Naive thymus-derived CD8-positive, alpha-beta T cell (primary cell): Measurements from ENCODE around the gene LGALS16. TPM values are rescaled to one million over a fixed set of nuclear protein-coding genes. Genes with fewer than 3 reads are reported as not detected.
"Not testable (repeated sequence)": the region's sequence is repeated elsewhere in the genome, so short reads cannot be mapped to it uniquely, and the experiment has no call there.

Source experiments
- ATAC-seq, 2 donors: fragments of 150-1000 bp; cut with Tn5 transposase in 1 of 2; sonication (Bioruptor Pico), chemical (Tn5 transposase) in 1 of 2; 1 replicate in 1 of 2; 2 replicates in 1 of 2; pipeline ENCODE4 v1.10.0; 2021; ENCODE audit warnings: mild to moderate bottlenecking in 2 of 2, moderate library complexity in 2 of 2
- POLR2A ChIA-PET: fragments of 350-600 bp; sonication (Branson Sonifier 250); formaldehyde crosslinking; loops from one replicate; lab custom pipeline; 2021; ENCODE audit warnings: antibody characterized with exemption; lab: Charles Lee
- DNase-seq, 10 donors: peaks; one replicate each; pipeline versions ENCODE4 v3.0.0 to v3.0.0-alpha.2; 2020 to 2022
- H3K27ac Mint-ChIP-seq, 10 donors: one replicate each; pipeline ENCODE4 v1.8.0; 2020 to 2022; ENCODE audit warnings: mild to moderate bottlenecking in 10 of 10, mixed read lengths in 10 of 10, moderate library complexity in 4 of 10, inconsistent platforms in 1 of 10
- H3K27me3 Mint-ChIP-seq, 5 donors: one replicate each; pipeline ENCODE4 v1.8.0; 2021 to 2022; ENCODE audit warnings: mixed read lengths in 5 of 5
- H3K36me3 Mint-ChIP-seq, 3 donors: one replicate each; pipeline ENCODE4 v1.8.0; 2020 to 2022; ENCODE audit warnings: mixed read lengths in 3 of 3, mild to moderate bottlenecking in 2 of 3, inconsistent platforms in 1 of 3
- H3K4me1 Mint-ChIP-seq, 4 donors: one replicate each; pipeline ENCODE4 v1.8.0; 2021 to 2022; ENCODE audit warnings: mixed read lengths in 4 of 4
- H3K4me3 Mint-ChIP-seq, 10 donors: one replicate each; pipeline ENCODE4 v1.8.0; 2020 to 2022; ENCODE audit warnings: mild to moderate bottlenecking in 10 of 10, mixed read lengths in 10 of 10, moderate library complexity in 6 of 10, inconsistent platforms in 1 of 10
- H3K9me3 Mint-ChIP-seq, 9 donors: one replicate each; pipeline ENCODE4 v1.8.0; 2020 to 2022; ENCODE audit warnings: mixed read lengths in 9 of 9, mild to moderate bottlenecking in 3 of 9, inconsistent platforms in 1 of 9, moderate library complexity in 1 of 9
- polyA plus RNA-seq, 3 donors: library from polyadenylated mRNA; unstranded; fragments of 300-500 nt; fragmentation: Illumina TruSeq; gene quantifications; one replicate each; pipeline ENCODE4 v1.2.3, GENCODE V29; 2021
- total RNA-seq, 8 experiments: library from RNA in 2 of 8; stranded (reverse) in 2 of 8; gene quantifications; one replicate each; pipeline ENCODE4 v1.2.3 and lab custom pipeline; 2021 to 2026

Gene LGALS16
- total and polyA plus RNA-seq, 5 experiments from 2014 or later: not detected

DNA sequence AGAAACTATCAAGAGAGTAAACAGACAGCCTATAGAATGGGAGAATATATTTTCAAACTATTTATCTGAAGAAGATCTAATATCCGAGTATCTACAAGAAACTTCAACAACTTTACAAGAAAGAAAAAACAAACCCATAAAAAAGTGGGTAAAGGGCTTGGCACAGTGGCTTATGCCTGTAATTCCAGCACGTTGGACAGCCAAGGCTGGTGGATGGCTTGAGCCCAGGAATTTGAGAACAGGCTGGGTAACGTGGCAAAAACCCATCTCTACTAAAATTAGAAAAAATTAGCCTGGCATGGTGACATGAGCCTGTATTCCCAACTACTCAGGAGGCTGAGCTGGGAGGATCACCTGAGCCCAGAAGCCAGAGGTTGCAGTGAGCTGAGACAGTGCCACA is 7.8 kb upstream of the LGALS16 start:
- DNase-seq: no peak

DNA sequence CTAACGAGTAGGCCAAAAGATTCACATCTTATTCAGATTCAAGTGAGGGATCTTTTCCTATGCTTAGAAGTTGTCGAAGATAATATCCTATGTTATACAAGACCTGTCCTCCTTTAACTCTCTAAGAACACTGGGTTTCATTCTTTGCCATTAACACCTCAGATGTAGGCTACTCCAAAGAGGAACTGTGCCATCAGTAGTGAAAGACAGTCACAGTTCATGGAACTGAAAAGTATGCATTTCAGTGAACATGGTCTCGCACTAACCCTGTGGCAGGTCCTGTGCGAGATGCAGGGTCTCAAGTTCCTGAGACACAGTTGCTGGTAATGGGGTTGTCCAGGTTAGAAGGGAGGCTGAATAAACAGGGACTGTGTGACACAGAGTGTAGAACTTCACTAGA is 4.1 kb downstream of the LGALS16 start:
- Mint-ChIP-seq H3K36me3 (no peaks in the 10 kb centered on the region), H3K4me1 (peaks cover 0 to 2% (median 0%) of the 10 kb centered on the region in 4 donors), H3K4me3 (no peak overlapping the region), H3K9me3 (no peaks in the 10 kb centered on the region), H3K27ac (no peak overlapping the region), H3K27me3 (peaks cover 15 to 47% (median 23%) of the 10 kb centered on the region in 5 donors)
- ATAC-seq: no peak
- POLR2A ChIA-PET: no interaction called here
- DNase-seq: no peak

More for the DNA sequence above, 7.8 kb upstream of the LGALS16 start:
- Mint-ChIP-seq H3K27ac (no peak overlapping the region), H3K27me3 (peaks cover 33 to 92% (median 56%) of the 10 kb centered on the region in 5 donors), H3K9me3 (peaks cover 0 to 10% (median 0%) of the 10 kb centered on the region in 9 donors), H3K4me3 (no peak overlapping the region), H3K36me3 (peaks cover 0 to 5% (median 0%) of the 10 kb centered on the region in 3 donors), H3K4me1 (no peaks in the 10 kb centered on the region)
- POLR2A ChIA-PET: no interaction called here
- no peak for ATAC-seq

DNA sequence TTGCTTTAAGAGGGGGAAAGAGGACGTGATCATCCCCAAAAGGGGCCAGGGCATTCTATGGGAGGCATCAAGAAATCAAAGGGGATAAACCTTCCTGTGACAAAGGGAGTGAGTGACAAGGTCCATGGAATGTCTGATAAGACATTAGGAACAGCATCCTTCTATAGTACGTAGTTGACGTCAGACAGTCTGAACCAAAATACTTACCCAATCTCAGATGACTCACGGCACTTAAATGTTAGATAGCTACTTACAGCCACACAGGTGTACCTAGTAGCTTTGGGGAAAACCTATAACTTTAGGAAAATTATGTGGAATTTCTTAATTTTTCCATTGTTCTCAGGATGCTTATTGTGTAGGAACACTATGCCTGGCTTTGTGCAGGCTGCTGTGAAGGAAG is 4.9 kb downstream of the LGALS16 start:
- H3K4me1 Mint-ChIP-seq: peaks cover 0 to 2% (median 0%) of the 10 kb centered on the region in 4 donors
- H3K27me3 Mint-ChIP-seq: peaks cover 14 to 49% (median 29%) of the 10 kb centered on the region in 5 donors
- POLR2A ChIA-PET: no interaction called here
- DNase-seq (no peak), ATAC-seq (no peak)
- peaks cover 0 to 2% (median under 1%) of the 10 kb centered on the region in 3 donors for H3K36me3 Mint-ChIP-seq
- H3K9me3 Mint-ChIP-seq: peaks cover 0 to 1% (median 0%) of the 10 kb centered on the region in 9 donors
- no peak overlapping the region for H3K4me3 Mint-ChIP-seq
- H3K27ac Mint-ChIP-seq: no peak overlapping the region

DNA sequence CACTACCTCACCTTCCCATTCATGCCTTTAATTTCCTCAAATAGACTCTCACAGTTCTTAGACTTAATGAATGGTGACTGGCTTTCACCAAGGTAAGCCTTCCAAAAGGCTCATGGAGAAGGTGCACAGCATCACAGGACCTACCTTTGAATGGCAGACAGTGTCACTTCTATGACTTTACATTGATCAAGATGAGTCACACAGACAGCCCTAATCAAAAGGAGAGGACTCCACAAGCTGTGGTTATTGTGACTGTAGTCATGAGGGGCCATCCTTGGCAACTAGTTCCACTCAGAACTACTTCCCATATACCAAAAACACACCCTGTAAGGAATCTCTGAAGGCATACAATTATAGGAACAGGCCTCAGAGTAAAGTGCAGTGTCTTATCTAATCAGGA is 5.9 kb downstream of the LGALS16 start:
- ATAC-seq (no peak), DNase-seq (no peak)
- Mint-ChIP-seq H3K27me3 (peaks cover 9 to 49% (median 27%) of the 10 kb centered on the region in 5 donors), H3K9me3 (peaks cover 0 to 10% (median 0%) of the 10 kb centered on the region in 9 donors), H3K36me3 (peaks cover 0 to 9% (median 4%) of the 10 kb centered on the region in 3 donors), H3K27ac (no peak overlapping the region), H3K4me3 (no peak overlapping the region), H3K4me1 (peaks cover 0 to 2% (median 0%) of the 10 kb centered on the region in 4 donors)
- POLR2A ChIA-PET: no interaction called here

DNA sequence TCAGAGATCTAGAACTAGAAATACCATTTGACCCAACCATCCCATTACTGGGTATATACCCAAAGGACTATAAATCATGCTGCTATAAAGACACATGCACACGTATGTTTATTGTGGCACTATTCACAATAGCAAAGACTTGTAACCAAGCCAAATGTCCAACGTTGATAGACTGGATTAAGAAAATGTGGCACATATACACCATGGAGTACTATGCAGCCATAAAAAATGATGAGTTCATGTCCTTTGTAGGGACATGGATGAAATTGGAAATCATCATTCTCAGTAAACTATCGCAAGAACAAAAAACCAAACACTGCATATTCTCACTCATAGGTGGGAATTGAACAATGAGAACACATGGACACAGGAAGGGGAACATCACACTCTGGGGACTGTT is 14.1 kb downstream of the LGALS16 start:
- Mint-ChIP-seq H3K9me3 (peaks cover 0 to 13% (median 0%) of the 10 kb centered on the region in 9 donors), H3K36me3 (peaks cover 0 to 12% (median 4%) of the 10 kb centered on the region in 3 donors), H3K4me1 (peaks cover 5 to 14% (median 10%) of the 10 kb centered on the region in 4 donors), H3K27me3 (peaks cover 14 to 44% (median 27%) of the 10 kb centered on the region in 5 donors)
- POLR2A ChIA-PET, H3K27ac Mint-ChIP-seq, H3K4me3 Mint-ChIP-seq, DNase-seq, ATAC-seq: not testable (repeated sequence)

DNA sequence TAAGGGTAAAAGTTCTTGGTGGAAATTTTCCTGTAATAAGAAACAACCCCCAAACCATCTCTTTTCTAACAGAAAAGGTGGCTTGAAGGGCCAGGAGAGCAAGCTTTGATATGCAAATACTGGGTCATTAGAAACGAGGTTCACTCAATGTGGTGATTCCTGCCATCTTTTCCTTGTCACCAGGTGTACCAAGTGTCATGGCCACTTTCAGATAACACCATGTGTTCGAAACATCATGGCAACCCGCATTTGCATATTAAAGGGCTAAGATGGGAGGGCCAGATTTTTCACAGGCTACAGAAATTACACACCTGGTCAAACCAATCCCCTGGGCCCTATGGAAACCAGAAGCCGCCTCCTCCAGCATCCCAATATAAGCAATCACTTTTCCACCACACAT is 15.3 kb downstream of the LGALS16 start:
- H3K36me3 Mint-ChIP-seq: peaks cover 0 to 8% (median 0%) of the 10 kb centered on the region in 3 donors
- peaks cover 5 to 14% (median 10%) of the 10 kb centered on the region in 4 donors for H3K4me1 Mint-ChIP-seq
- H3K9me3 Mint-ChIP-seq: peaks cover 0 to 9% (median 0%) of the 10 kb centered on the region in 9 donors
- no peak overlapping the region for H3K4me3 Mint-ChIP-seq
- POLR2A ChIA-PET: no interaction called here
- DNase-seq: no peak
- H3K27me3 Mint-ChIP-seq: peaks cover 14 to 35% (median 23%) of the 10 kb centered on the region in 5 donors
- H3K27ac Mint-ChIP-seq: no peak overlapping the region
- no peak for ATAC-seq

DNA sequence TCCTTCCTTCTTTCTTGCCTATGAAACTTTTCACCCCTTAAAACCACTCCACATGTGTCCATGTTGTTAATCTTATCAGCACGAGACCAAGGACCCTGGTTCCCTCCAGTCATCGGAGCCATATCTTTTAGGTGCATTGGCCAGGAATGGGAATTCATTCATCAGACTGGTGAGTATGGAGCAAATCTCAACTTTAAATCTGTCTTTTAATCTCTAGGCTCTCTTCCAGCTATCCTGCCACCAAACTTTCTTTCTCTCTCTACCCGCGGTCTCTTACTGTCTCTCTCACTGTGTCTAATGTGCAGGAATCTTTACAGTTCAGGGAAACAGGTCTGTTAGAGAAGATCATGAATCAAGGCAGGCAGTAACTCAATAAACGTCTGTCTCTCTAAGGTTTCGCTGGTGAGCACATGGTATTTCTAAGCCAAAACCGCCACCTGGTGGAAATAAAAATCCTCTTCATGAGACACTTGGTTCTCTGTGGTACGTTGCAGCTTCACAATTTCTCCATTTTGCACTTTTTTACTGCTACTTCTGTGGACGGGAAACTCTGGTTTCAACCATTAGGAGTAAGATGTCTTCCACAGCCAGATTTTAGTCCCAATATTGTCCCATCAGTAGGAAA is 16.1 kb downstream of the LGALS16 start:
- H3K27ac Mint-ChIP-seq: no peak overlapping the region
- peaks cover 5 to 14% (median 10%) of the 10 kb centered on the region in 4 donors for H3K4me1 Mint-ChIP-seq
- peak in 9 of 10 donors; percentile 26 to 76 (median 52) for DNase-seq
- peaks cover 0 to under 1% (median 0%) of the 10 kb centered on the region in 3 donors for H3K36me3 Mint-ChIP-seq
- peak; percentile 87 to 93 for ATAC-seq
- peaks cover 0 to 2% (median 0%) of the 10 kb centered on the region in 9 donors for H3K9me3 Mint-ChIP-seq
- H3K27me3 Mint-ChIP-seq: peaks cover 12 to 26% (median 17%) of the 10 kb centered on the region in 5 donors
- POLR2A ChIA-PET: interaction anchor here (1.1 kb wide), 1 partner anchor 117 kb away, joined by 3 read pairs; no protein-coding TSS in a partner anchor
- H3K4me3 Mint-ChIP-seq: no peak overlapping the region

DNA sequence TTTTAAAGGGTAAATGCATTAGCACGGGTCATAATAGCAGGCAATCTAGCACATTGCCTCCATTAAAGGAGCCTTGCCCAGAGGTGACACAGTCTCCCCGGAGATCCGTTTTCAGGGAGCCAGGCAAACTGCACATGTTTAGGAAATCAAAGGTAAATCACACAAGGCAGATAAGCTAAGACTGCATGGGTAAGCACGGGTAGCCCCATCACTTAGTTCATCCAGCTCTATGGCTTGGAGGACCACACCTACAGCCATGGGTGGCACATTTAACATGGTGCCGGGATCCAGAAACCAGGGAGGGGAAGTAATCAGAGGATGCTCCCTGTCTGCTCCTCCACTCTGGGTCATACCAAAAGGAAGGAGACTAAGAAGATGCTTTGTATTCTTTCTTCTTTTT is 16.8 kb downstream of the LGALS16 start:
- ATAC-seq: no peak
- Mint-ChIP-seq H3K36me3 (no peaks in the 10 kb centered on the region), H3K27me3 (peaks cover 6 to 20% (median 13%) of the 10 kb centered on the region in 5 donors), H3K4me1 (peaks cover 5 to 14% (median 10%) of the 10 kb centered on the region in 4 donors), H3K9me3 (peaks cover 0 to 2% (median 0%) of the 10 kb centered on the region in 9 donors), H3K4me3 (peak overlapping the region in 1 of 10 donors; percentile 6), H3K27ac (peak overlapping the region in 2 of 10 donors; percentile 18 to 34)
- DNase-seq: no peak
- POLR2A ChIA-PET: interaction anchor here (0.6 to 1.1 kb wide), 2 partner anchors 118 to 121 kb away, joined by 3 read pairs; no protein-coding TSS in a partner anchor

DNA sequence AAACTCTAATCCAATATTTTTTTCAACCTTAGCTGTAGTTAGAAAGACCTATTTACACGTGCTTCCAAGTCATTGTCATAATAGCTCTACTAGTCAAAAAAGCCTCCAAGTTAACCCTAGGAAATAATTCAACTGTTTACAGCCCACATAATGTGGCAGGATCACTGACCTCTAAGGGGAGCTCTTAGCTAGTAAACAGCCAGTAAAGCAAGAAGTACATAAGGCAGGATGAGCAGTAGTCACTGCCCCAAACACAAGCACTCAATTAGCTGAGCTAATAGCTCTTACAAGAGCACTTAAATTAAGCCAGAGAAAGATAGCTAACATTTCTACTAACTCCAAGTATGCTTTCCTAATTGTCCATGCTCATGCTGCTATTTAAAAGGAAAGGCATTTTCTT is 18.1 kb downstream of the LGALS16 start:
- H3K36me3 Mint-ChIP-seq, ATAC-seq, H3K9me3 Mint-ChIP-seq, DNase-seq, POLR2A ChIA-PET, H3K4me3 Mint-ChIP-seq: not testable (repeated sequence)
- peaks cover 6 to 27% (median 11%) of the 10 kb centered on the region in 5 donors for H3K27me3 Mint-ChIP-seq
- H3K27ac Mint-ChIP-seq: peak overlapping the region in 1 of 10 donors; percentile 5
- H3K4me1 Mint-ChIP-seq: peaks cover 5 to 21% (median 14%) of the 10 kb centered on the region in 4 donors

DNA sequence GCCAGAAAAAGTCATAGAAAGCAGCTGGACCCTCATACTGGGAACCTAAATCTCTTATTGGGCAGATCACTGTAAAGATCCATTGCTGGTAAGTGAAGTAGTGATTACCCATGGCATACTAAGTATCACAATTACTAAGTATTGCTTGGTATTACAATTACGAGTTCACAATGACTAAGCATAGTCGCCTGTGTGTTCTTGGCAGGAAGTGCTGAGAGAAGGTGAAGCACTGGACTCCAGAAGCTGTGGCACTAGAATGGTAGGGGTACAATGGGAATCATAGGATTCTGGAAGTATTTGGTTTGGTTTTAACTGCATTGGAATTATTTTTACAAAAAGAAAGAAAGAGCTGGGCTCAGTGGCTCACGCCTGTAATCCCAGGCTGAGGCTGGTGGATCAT is 20.3 kb downstream of the LGALS16 start:
- ATAC-seq (no peak), DNase-seq (no peak)
- peaks cover 4 to 20% (median 6%) of the 10 kb centered on the region in 5 donors for H3K27me3 Mint-ChIP-seq
- H3K4me3 Mint-ChIP-seq: no peak overlapping the region
- peak overlapping the region in 1 of 10 donors; percentile 30 for H3K27ac Mint-ChIP-seq
- H3K4me1 Mint-ChIP-seq: peaks cover 5 to 26% (median 16%) of the 10 kb centered on the region in 4 donors
- H3K9me3 Mint-ChIP-seq: no peaks in the 10 kb centered on the region
- no peaks in the 10 kb centered on the region for H3K36me3 Mint-ChIP-seq
- POLR2A ChIA-PET: no interaction called here

DNA sequence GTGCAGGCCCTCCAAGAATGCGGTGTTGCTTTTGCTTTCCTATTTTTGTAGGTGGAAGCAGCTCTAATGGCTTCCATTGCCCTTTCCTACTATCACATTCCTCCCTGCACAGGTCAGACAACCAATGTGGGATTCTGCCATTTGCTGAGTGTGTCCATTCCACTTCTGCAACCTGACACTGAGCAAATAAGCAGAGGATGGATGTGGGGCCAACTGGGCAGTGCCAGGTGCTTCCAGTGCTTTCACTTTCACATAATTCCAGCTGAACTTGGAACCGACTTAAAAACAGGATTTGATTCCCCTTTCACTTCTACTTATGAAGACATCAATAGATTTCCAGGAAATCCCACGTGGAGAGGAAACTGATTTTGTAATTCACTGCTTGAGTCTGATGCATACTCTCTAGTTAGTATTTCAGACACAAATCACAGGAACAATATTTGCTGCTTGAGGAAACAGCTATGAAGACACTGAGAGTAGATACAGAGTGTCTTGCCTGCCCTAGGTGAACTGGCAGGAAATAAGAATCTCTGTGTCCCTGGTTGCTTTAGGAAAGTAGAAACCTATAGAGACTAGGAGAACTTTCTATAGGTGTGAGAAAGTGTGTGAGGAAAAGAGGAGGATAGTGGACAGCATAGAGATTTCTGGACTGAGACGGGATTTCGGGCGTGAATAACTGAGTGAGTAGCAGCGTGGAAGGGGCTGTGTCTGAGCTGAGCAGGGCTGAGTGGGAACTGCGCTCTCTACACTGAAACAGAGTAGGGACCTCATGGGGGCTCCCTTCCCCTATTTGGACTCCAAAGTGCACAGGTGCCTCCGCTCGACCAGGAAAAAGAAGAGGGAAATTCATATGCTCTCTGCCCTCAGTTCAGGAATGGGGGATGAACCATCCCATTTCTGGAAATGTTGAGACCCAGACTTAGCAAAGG is 22.5 kb downstream of the LGALS16 start:
- ATAC-seq: no peak
- H3K4me1 Mint-ChIP-seq: peaks cover 0 to 15% (median 4%) of the 10 kb centered on the region in 4 donors
- POLR2A ChIA-PET: interaction anchor here (0.5 kb wide), 1 partner anchor 269 kb away, joined by 3 read pairs; no protein-coding TSS in a partner anchor

DNA sequence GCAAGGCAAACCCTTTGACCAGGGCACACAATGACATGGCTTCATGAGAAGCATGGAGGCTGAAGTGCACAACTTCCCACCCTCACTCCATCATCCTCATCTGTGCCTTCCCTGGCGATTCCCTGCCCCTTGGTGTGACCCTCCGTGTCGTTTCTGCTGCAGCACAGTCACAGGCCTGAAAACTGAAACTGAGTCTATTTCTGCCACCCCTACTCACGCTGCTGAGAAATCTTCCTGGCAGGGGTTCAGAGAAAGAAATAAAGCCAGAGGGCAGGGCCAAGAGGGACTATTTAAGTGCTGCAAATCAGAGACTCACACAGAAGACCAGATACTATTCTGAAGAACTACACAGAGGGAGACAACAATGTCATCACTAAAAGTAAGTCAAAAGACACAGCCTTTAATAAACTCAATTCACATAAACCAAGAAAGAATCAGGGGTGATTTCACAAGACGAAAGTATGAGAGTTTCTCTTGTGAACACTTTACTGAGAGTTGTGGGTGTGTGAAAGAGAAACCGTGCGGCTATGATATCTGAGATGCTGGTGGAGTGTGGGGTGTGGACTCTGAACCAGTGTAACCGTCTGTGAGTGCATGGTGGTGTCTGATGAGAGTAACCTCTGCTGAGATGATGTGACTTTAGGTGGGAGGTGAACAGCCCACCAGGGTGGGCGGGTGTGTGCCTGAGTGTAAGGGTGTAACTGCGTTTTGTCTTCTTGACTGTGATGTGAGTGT is 23.5 kb downstream of the LGALS16 start:
- Mint-ChIP-seq H3K36me3 (no peaks in the 10 kb centered on the region), H3K27me3 (peaks cover under 1 to 26% (median 5%) of the 10 kb centered on the region in 5 donors), H3K4me1 (peaks cover 0 to 15% (median 4%) of the 10 kb centered on the region in 4 donors), H3K27ac (peak overlapping the region in 6 of 10 donors; percentile 2 to 79 (median 46)), H3K4me3 (peak overlapping the region in 4 of 10 donors; percentile 37 to 67 (median 49)), H3K9me3 (no peaks in the 10 kb centered on the region)
- POLR2A ChIA-PET: no interaction called here
- ATAC-seq (no peak), DNase-seq (no peak)

More for the DNA sequence above, 22.5 kb downstream of the LGALS16 start:
- Mint-ChIP-seq H3K4me3 (no peak overlapping the region), H3K27me3 (peaks cover 2 to 26% (median 5%) of the 10 kb centered on the region in 5 donors), H3K9me3 (no peaks in the 10 kb centered on the region), H3K27ac (peak overlapping the region in 2 of 10 donors; percentile 32 to 79), H3K36me3 (no peaks in the 10 kb centered on the region)
- DNase-seq: no peak
